Measurements from ENCODE around the gene TNF. TPM values are rescaled to one million over a fixed set of nuclear protein-coding genes. Genes with fewer than 3 reads are reported as not detected.

The TNF gene
- total and polyA plus RNA-seq, 2 of the 13 experiments (the other 11 are each of a cell fraction or from before 2014, with no cell fraction given) = not detected

DNA sequence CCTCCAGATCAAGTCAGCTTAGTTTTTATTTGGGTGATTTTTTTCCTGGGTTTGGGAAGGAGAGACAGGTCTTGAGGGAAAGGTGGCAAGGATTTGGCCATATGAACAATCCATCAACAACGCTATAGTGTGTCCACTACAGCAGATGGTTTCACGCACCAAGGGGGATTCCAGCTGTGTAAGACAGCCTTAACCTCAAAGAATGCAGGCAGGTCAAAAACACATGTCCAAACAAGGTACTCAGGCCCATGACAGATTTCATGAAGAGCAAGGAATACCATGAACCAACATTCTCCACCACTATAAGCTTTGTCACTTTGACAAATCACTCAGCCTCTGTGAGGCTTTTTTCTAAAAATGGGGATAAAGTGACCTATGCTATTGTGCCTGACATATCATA, 41.6 kb downstream of the TNF start:
- no peak for FAIRE-seq
- no TSS peak for BruUV-seq (replicated peaks)
- no peak for ATAC-seq
- DNase-seq (ENCODE audit: low spot score) = no peak
- no peak for TF ChIP-seq ZNF263 (CRISPR knock-in tag; IDR thresholded peaks at IDR 0.05)
- TF ChIP-seq THAP11 (CRISPR knock-in tag; IDR thresholded peaks at IDR 0.05) = no peak
- TF ChIP-seq ZNF879 (CRISPR knock-in tag; IDR thresholded peaks at IDR 0.05) = no peak
- no peak for TF ChIP-seq YY1 (IDR thresholded peaks at IDR 0.05; ENCODE audit: insufficient read depth, insufficient replicate concordance, low read depth, low read length)
- TF ChIP-seq, protein P1, sequence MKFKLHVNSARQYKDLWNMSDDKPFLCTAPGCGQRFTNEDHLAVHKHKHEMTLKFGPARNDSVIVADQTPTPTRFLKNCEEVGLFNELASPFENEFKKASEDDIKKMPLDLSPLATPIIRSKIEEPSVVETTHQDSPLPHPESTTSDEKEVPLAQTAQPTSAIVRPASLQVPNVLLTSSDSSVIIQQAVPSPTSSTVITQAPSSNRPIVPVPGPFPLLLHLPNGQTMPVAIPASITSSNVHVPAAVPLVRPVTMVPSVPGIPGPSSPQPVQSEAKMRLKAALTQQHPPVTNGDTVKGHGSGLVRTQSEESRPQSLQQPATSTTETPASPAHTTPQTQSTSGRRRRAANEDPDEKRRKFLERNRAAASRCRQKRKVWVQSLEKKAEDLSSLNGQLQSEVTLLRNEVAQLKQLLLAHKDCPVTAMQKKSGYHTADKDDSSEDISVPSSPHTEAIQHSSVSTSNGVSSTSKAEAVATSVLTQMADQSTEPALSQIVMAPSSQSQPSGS (CRISPR knock-in tag; IDR thresholded peaks at IDR 0.05) = no peak
- TF ChIP-seq, protein P2, sequence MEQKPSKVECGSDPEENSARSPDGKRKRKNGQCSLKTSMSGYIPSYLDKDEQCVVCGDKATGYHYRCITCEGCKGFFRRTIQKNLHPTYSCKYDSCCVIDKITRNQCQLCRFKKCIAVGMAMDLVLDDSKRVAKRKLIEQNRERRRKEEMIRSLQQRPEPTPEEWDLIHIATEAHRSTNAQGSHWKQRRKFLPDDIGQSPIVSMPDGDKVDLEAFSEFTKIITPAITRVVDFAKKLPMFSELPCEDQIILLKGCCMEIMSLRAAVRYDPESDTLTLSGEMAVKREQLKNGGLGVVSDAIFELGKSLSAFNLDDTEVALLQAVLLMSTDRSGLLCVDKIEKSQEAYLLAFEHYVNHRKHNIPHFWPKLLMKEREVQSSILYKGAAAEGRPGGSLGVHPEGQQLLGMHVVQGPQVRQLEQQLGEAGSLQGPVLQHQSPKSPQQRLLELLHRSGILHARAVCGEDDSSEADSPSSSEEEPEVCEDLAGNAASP (CRISPR knock-in tag; IDR thresholded peaks at IDR 0.05; ENCODE audit: borderline replicate concordance) = no peak
- no peak for TF ChIP-seq ZKSCAN5 (CRISPR knock-in tag; IDR thresholded peaks at IDR 0.05)
- TF ChIP-seq, protein P3, sequence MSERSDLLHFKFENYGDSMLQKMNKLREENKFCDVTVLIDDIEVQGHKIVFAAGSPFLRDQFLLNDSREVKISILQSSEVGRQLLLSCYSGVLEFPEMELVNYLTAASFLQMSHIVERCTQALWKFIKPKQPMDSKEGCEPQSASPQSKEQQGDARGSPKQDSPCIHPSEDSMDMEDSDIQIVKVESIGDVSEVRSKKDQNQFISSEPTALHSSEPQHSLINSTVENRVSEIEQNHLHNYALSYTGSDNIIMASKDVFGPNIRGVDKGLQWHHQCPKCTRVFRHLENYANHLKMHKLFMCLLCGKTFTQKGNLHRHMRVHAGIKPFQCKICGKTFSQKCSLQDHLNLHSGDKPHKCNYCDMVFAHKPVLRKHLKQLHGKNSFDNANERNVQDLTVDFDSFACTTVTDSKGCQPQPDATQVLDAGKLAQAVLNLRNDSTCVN (CRISPR knock-in tag; IDR thresholded peaks at IDR 0.05; ENCODE audit: borderline replicate concordance) = no peak
- no peak for TF ChIP-seq ATF1 (CRISPR knock-in tag; IDR thresholded peaks at IDR 0.05)
- Histone ChIP-seq H3K27ac (ENCODE audit: extremely low read length, insufficient read depth, low read length) (no peak overlapping the region), H3K36me3 (replicated peaks in 1 of 2; ENCODE audit: control insufficient read depth in 1 of 2, insufficient read depth in 2 of 2, low read length in 2 of 2) (no peaks in the 10 kb centered on the region), H3K9me3 (ENCODE audit: low read length) (no peaks in the 10 kb centered on the region), H3K4me1 (ENCODE audit: insufficient read depth, low read length) (peaks cover 44% of the 10 kb centered on the region), H3K9ac (ENCODE audit: insufficient read depth, low read depth, low read length) (no peak overlapping the region), H3K27me3 (ENCODE audit: control insufficient read depth in 1 of 2, insufficient read depth in 2 of 2, low read length in 2 of 2) (no peaks in the 10 kb centered on the region; a peak in 1 of 5 replicates), H4K20me1 (ENCODE audit: insufficient read depth, low read length) (peaks cover under 1% of the 10 kb centered on the region; the same call in 1 of the 2 replicates), H3K4me2 (ENCODE audit: low read depth, low read length) (no peak overlapping the region), H2AFZ (ENCODE audit: low read length) (no peak overlapping the region), H3K79me2 (ENCODE audit: insufficient read depth, low read length) (peaks cover 13% of the 10 kb centered on the region), H3K4me3 (replicated peaks in 1 of 3; ENCODE audit: insufficient read depth in 1 of 3, low read depth in 2 of 3, low read length in 3 of 3) (no peak overlapping the region)
- intact Hi-C loops (cut with micrococcal nuclease; ENCODE audit: unreplicated experiment) (no loop called here), in situ Hi-C loops (cut with HindIII; ENCODE audit: extremely low pct_ligation_motif_present, low pct_unique_long_range_greater_than_20kb) (no loop called here)
- ChIA-PET CTCF (ENCODE audit: low intra/inter-chr PET ratio, low total read pairs) (no interaction called here), POLR2A (no interaction called here)
- WGBS (ENCODE audit: low lambda C conversion rate) = 56% methylated on average over 2 of the region's 2 CpGs
